Activated naive CD4-positive, alpha-beta T cell treated with anti-CD3 and anti-CD28 coated beads for 36 hours (primary cell): ENCODE measurements around the gene CCDC91. TPM values are rescaled to one million over a fixed set of nuclear protein-coding genes. Genes with fewer than 3 reads are reported as not detected.
"Not testable (repeated sequence)": the region's sequence is repeated elsewhere in the genome, so short reads cannot be mapped to it uniquely, and the experiment has no call there.

Experiments used
- CTCF ChIA-PET: fragments of 350-600 bp; sonication (Branson Sonifier 250); formaldehyde crosslinking; loops from one replicate; lab custom pipeline; 2021; ENCODE audit warnings: antibody characterized with exemption; lab: Charles Lee
- DNase-seq: peaks from one replicate; pipeline ENCODE4 v3.0.0-alpha.2; 2020
- H3K27ac Mint-ChIP-seq: one replicate; pipeline ENCODE4 v1.8.0; 2021; ENCODE audit warnings: mild to moderate bottlenecking, mixed read lengths
- H3K27me3 Mint-ChIP-seq: one replicate; pipeline ENCODE4 v1.8.0; 2021; ENCODE audit warnings: low read depth, mixed read lengths
- H3K36me3 Mint-ChIP-seq: one replicate; pipeline ENCODE4 v1.8.0; 2021; ENCODE audit warnings: low read depth, mixed read lengths
- H3K4me1 Mint-ChIP-seq: one replicate; pipeline ENCODE4 v1.8.0; 2021; ENCODE audit warnings: low read depth, mixed read lengths
- H3K4me3 Mint-ChIP-seq: one replicate; pipeline ENCODE4 v1.8.0; 2021; ENCODE audit warnings: mild to moderate bottlenecking, moderate library complexity, mixed read lengths
- H3K9me3 Mint-ChIP-seq: one replicate; pipeline ENCODE4 v1.8.0; 2021; ENCODE audit warnings: mixed read lengths
- intact Hi-C: fragments of 100-400 bp; cut with micrococcal nuclease; formaldehyde crosslinking; loops from one replicate; pipeline ENCODE4 v1.15.1; 2023
- total RNA-seq, 2 experiments: library from RNA; stranded (reverse); gene quantifications; one replicate each; pipeline ENCODE4 v1.2.3, GENCODE V29; 2021

CCDC91 gene
- total RNA-seq, 2 experiments from 2014 or later = 15.3 to 16.1 TPM

- peak overlapping the region; percentile 97 for H3K27ac Mint-ChIP-seq
- peaks cover 12% of the 10 kb centered on the region for H3K36me3 Mint-ChIP-seq
- peaks cover 53% of the 10 kb centered on the region for H3K4me1 Mint-ChIP-seq
- no peaks in the 10 kb centered on the region for H3K27me3 Mint-ChIP-seq
- intact Hi-C loops = loop anchor here (1.0 to 10.0 kb wide), 5 partner anchors 63 to 1195 kb away; partner anchors contain the start of genes ERGIC2 and MRPS35
- peak; percentile 26 for DNase-seq
- H3K4me3 Mint-ChIP-seq = peak overlapping the region; percentile 96
- peaks cover 11% of the 10 kb centered on the region for H3K9me3 Mint-ChIP-seq
- CTCF ChIA-PET = no interaction called here
Measured at GRCh38 chr12:28189784-28190320, 404 bp upstream of the CCDC91 start.

GRCh38 chr12:28191051-28192048 is 1.1 kb downstream of the CCDC91 start:
- peak overlapping the region; percentile 97 for H3K27ac Mint-ChIP-seq
- H3K4me3 Mint-ChIP-seq = peak overlapping the region; percentile 96
- peaks cover 54% of the 10 kb centered on the region for H3K4me1 Mint-ChIP-seq
- peaks cover 17% of the 10 kb centered on the region for H3K36me3 Mint-ChIP-seq
- intact Hi-C loops = loop anchor here (1.0 to 10.0 kb wide), 3 partner anchors 32 to 1193 kb away; partner anchors contain the start of gene ERGIC2
- peaks cover 17% of the 10 kb centered on the region for H3K9me3 Mint-ChIP-seq
- peak; percentile 62 for DNase-seq
- H3K27me3 Mint-ChIP-seq = no peaks in the 10 kb centered on the region
- CTCF ChIA-PET = interaction anchor here (0.7 kb wide), 2 partner anchors 98 to 317 kb away, joined by 3 read pairs; no protein-coding TSS in a partner anchor

- H3K27me3 Mint-ChIP-seq = no peaks in the 10 kb centered on the region
- CTCF ChIA-PET = interaction anchor here (0.7 kb wide), 1 partner anchor 317 kb away, joined by 3 read pairs; no protein-coding TSS in a partner anchor
- intact Hi-C loops = loop anchor here (10.0 kb wide), 1 partner anchor 1193 kb away; the partner anchor contains the start of gene ERGIC2
- peak overlapping the region; percentile 96 for H3K4me3 Mint-ChIP-seq
- H3K27ac Mint-ChIP-seq = no peak overlapping the region
- H3K36me3 Mint-ChIP-seq = peaks cover 17% of the 10 kb centered on the region
- H3K9me3 Mint-ChIP-seq = peaks cover 17% of the 10 kb centered on the region
- peaks cover 52% of the 10 kb centered on the region for H3K4me1 Mint-ChIP-seq
- DNase-seq = no peak
Measured at GRCh38 chr12:28192125-28192524, 1.9 kb downstream of the CCDC91 start.

GRCh38 chr12:28194621-28195020 is 4.4 kb downstream of the CCDC91 start:
- CTCF ChIA-PET = interaction anchor here (0.9 to 1.1 kb wide), 2 partner anchors 27 to 80 kb away, joined by 3 read pairs; no protein-coding TSS in a partner anchor
- H3K4me3 Mint-ChIP-seq = not testable (repeated sequence)

GRCh38 chr12:28201136-28201535 is 10.9 kb downstream of the CCDC91 start:
- not testable (repeated sequence) for H3K27ac Mint-ChIP-seq, H3K27me3 Mint-ChIP-seq, DNase-seq

More at GRCh38 chr12:28194621-28195020, 4.4 kb downstream of the CCDC91 start:
- H3K27ac Mint-ChIP-seq, DNase-seq, H3K27me3 Mint-ChIP-seq: not testable (repeated sequence)
- Mint-ChIP-seq H3K36me3 (peaks cover 17% of the 10 kb centered on the region), H3K9me3 (peaks cover 18% of the 10 kb centered on the region), H3K4me1 (peaks cover 38% of the 10 kb centered on the region)
- intact Hi-C loops = loop anchor here (10.0 kb wide), 1 partner anchor 1190 kb away; the partner anchor contains the start of gene ERGIC2

GRCh38 chr12:28202374-28203130 is 12.3 kb downstream of the CCDC91 start:
- peaks cover 15% of the 10 kb centered on the region for H3K4me1 Mint-ChIP-seq
- H3K36me3 Mint-ChIP-seq = peaks cover 9% of the 10 kb centered on the region
- CTCF ChIA-PET = interaction anchor here (0.8 kb wide), 1 partner anchor 15 kb away, joined by 3 read pairs; no protein-coding TSS in a partner anchor
- no peak overlapping the region for H3K4me3 Mint-ChIP-seq
- H3K9me3 Mint-ChIP-seq = peaks cover 7% of the 10 kb centered on the region
- intact Hi-C loops = loop anchor here (2.0 kb wide), 1 partner anchor 14 kb away; no protein-coding TSS in a partner anchor
- H3K27me3 Mint-ChIP-seq = no peaks in the 10 kb centered on the region
- no peak overlapping the region for H3K27ac Mint-ChIP-seq
- DNase-seq = no peak

More at GRCh38 chr12:28201136-28201535, 10.9 kb downstream of the CCDC91 start:
- CTCF ChIA-PET, intact Hi-C loops, H3K4me3 Mint-ChIP-seq, H3K9me3 Mint-ChIP-seq, H3K36me3 Mint-ChIP-seq: not testable (repeated sequence)
- H3K4me1 Mint-ChIP-seq = peaks cover 21% of the 10 kb centered on the region

- Mint-ChIP-seq H3K4me1 (peaks cover 14% of the 10 kb centered on the region), H3K36me3 (peaks cover 38% of the 10 kb centered on the region), H3K27me3 (no peaks in the 10 kb centered on the region), H3K9me3 (peaks cover 12% of the 10 kb centered on the region), H3K27ac (no peak overlapping the region), H3K4me3 (no peak overlapping the region)
- intact Hi-C loops = no loop called here
- CTCF ChIA-PET = no interaction called here
- DNase-seq = no peak
Measured at GRCh38 chr12:28209782-28210181, 19.5 kb downstream of the CCDC91 start.

- H3K36me3 Mint-ChIP-seq = peaks cover 34% of the 10 kb centered on the region
- H3K27me3 Mint-ChIP-seq = no peaks in the 10 kb centered on the region
- peaks cover 25% of the 10 kb centered on the region for H3K4me1 Mint-ChIP-seq
- H3K27ac Mint-ChIP-seq = no peak overlapping the region
- intact Hi-C loops = no loop called here
- H3K9me3 Mint-ChIP-seq = peaks cover 10% of the 10 kb centered on the region
- no peak for DNase-seq
- H3K4me3 Mint-ChIP-seq = no peak overlapping the region
- CTCF ChIA-PET = interaction anchor here (1.3 kb wide), 1 partner anchor 28 kb away, joined by 4 read pairs; no protein-coding TSS in a partner anchor
Measured at GRCh38 chr12:28212182-28212581, 21.9 kb downstream of the CCDC91 start.

GRCh38 chr12:28215021-28215420 is 24.8 kb downstream of the CCDC91 start:
- intact Hi-C loops = no loop called here
- peaks cover 13% of the 10 kb centered on the region for H3K9me3 Mint-ChIP-seq
- peaks cover 29% of the 10 kb centered on the region for H3K36me3 Mint-ChIP-seq
- CTCF ChIA-PET = no interaction called here
- H3K4me3 Mint-ChIP-seq = no peak overlapping the region
- DNase-seq = no peak
- H3K27ac Mint-ChIP-seq = no peak overlapping the region
- peaks cover 33% of the 10 kb centered on the region for H3K4me1 Mint-ChIP-seq
- no peaks in the 10 kb centered on the region for H3K27me3 Mint-ChIP-seq

- peaks cover 21% of the 10 kb centered on the region for H3K36me3 Mint-ChIP-seq
- intact Hi-C loops = loop anchor here (2.0 kb wide), 1 partner anchor 13 kb away; no protein-coding TSS in a partner anchor
- H3K4me1 Mint-ChIP-seq = peaks cover 38% of the 10 kb centered on the region
- peaks cover 11% of the 10 kb centered on the region for H3K9me3 Mint-ChIP-seq
- CTCF ChIA-PET = no interaction called here
- H3K4me3 Mint-ChIP-seq = no peak overlapping the region
- no peak overlapping the region for H3K27ac Mint-ChIP-seq
- no peak for DNase-seq
- no peaks in the 10 kb centered on the region for H3K27me3 Mint-ChIP-seq
Measured at GRCh38 chr12:28216016-28216415, 25.8 kb downstream of the CCDC91 start.

GRCh38 chr12:28217805-28218204 is 27.5 kb downstream of the CCDC91 start:
- Mint-ChIP-seq H3K4me3 (no peak overlapping the region), H3K9me3 (peaks cover 11% of the 10 kb centered on the region), H3K27me3 (no peaks in the 10 kb centered on the region), H3K4me1 (peaks cover 56% of the 10 kb centered on the region), H3K36me3 (peaks cover 10% of the 10 kb centered on the region), H3K27ac (peak overlapping the region; percentile 22)
- intact Hi-C loops = loop anchor here (1.0 to 2.0 kb wide), 2 partner anchors 15 to 35 kb away; no protein-coding TSS in a partner anchor
- CTCF ChIA-PET = interaction anchor here (0.6 to 1.2 kb wide), 2 partner anchors 15 to 122 kb away, joined by 3 read pairs; no protein-coding TSS in a partner anchor
- no peak for DNase-seq
